IMR-90 (cell line): ENCODE measurements around the gene ZNF236. TPM values are rescaled to one million over a fixed set of nuclear protein-coding genes. Genes with fewer than 3 reads are reported as not detected.
A peak's percentile ranks its signal among the peaks of the same experiment; 100 is the strongest.

Experiments
- ATAC-seq: fragments of 200-7000 bp; cut with Tn5 transposase; 2 replicates; pipeline ENCODE4 v1.9.1; 2020; ENCODE audit warnings: low read depth, mild to moderate bottlenecking, moderate library complexity
- BruUV-seq: library from RNA; stranded (reverse); fragments of 400-500 nt; replicated peaks from 2 replicates; lab custom pipeline; 2021; lab: Mats Ljungman, UMichigan
- CTCF ChIA-PET: fragments of 300-600 bp; formaldehyde crosslinking; extraction: SDS; loops from one replicate; lab custom pipeline; 2021; ENCODE audit warnings: antibody characterized with exemption; lab: Yijun Ruan, JAX
- POLR2A ChIA-PET: fragments of 300-600 bp; sonication (Branson Sonifier 250); formaldehyde crosslinking; loops from one replicate; lab custom pipeline; 2022; ENCODE audit warnings: antibody characterized with exemption; ENCODE audit not compliant: unreplicated experiment; lab: Charles Lee
- DNase-seq: peaks from one replicate; pipeline ENCODE4 v3.0.0; 2013
- H2AFZ ChIP-seq: replicated peaks from 2 replicates; pipeline ENCODE3; 2013; ENCODE audit warnings: low read length, mild to moderate bottlenecking; ENCODE audit not compliant: poor library complexity
- H2AK5ac ChIP-seq: 2 replicates; pipeline ENCODE4 v1.6.1; 2013; ENCODE audit warnings: low read depth, low read length, inconsistent platforms
- H2AK9ac ChIP-seq: replicated peaks from 2 replicates; pipeline ENCODE3; 2013; ENCODE audit warnings: mild to moderate bottlenecking, low read depth, low read length, moderate library complexity; ENCODE audit not compliant: poor library complexity
- H2BK120ac ChIP-seq: 2 replicates; pipeline ENCODE4 v1.6.1; 2013; ENCODE audit warnings: low read depth, low read length, inconsistent platforms
- H2BK15ac ChIP-seq: 3 replicates; pipeline ENCODE4 v1.6.1; 2013; ENCODE audit warnings: low read depth, low read length, inconsistent platforms
- H2BK20ac ChIP-seq: 2 replicates; pipeline ENCODE4 v1.6.1; 2013; ENCODE audit warnings: low read depth, mild to moderate bottlenecking, inconsistent platforms, low read length, moderate library complexity
- H2BK5ac ChIP-seq: 2 replicates; pipeline ENCODE4 v1.6.1; 2013; ENCODE audit warnings: mild to moderate bottlenecking, low read depth, low read length, inconsistent platforms; ENCODE audit not compliant: poor library complexity, severe bottlenecking
- H3K14ac ChIP-seq: replicated peaks from 2 replicates; pipeline ENCODE4 v1.6.1; 2013; ENCODE audit warnings: low read depth, low read length, inconsistent platforms
- H3K18ac ChIP-seq: 2 replicates; pipeline ENCODE4 v1.6.1; 2013; ENCODE audit warnings: low read depth, low read length, control low read depth
- H3K23ac ChIP-seq: 2 replicates; pipeline ENCODE4 v1.6.1; 2013; ENCODE audit warnings: low read depth, low read length, inconsistent platforms
- H3K27ac ChIP-seq: 2 replicates; pipeline ENCODE4 v1.5.1; 2013; ENCODE audit warnings: mild to moderate bottlenecking, control low read depth, low read length; ENCODE audit not compliant: insufficient read depth
- H3K27me3 ChIP-seq: 2 replicates; pipeline ENCODE4 v1.6.1; 2013; ENCODE audit warnings: low read length; ENCODE audit not compliant: control insufficient read depth, insufficient read depth
- H3K36me3 ChIP-seq: 2 replicates; pipeline ENCODE4 v1.6.1; 2013; ENCODE audit warnings: low read length, mixed read lengths; ENCODE audit not compliant: control insufficient read depth, insufficient read depth
- H3K4ac ChIP-seq: 2 replicates; pipeline ENCODE4 v1.6.1; 2013; ENCODE audit warnings: low read depth, low read length, inconsistent platforms
- H3K4me1 ChIP-seq: 2 replicates; pipeline ENCODE4 v1.6.1; 2013; ENCODE audit warnings: low read length, mixed read lengths; ENCODE audit not compliant: control insufficient read depth, insufficient read depth
- H3K4me2 ChIP-seq: 2 replicates; pipeline ENCODE4 v1.6.1; 2013; ENCODE audit warnings: low read depth, mild to moderate bottlenecking, control low read depth, low read length, moderate library complexity
- H3K4me3 ChIP-seq: 2 replicates; pipeline ENCODE4 v1.5.1; 2013; ENCODE audit warnings: low read depth, mild to moderate bottlenecking, control low read depth, low read length, moderate library complexity; ENCODE audit not compliant: insufficient read depth
- H3K56ac ChIP-seq: 2 replicates; pipeline ENCODE4 v1.6.1; 2013; ENCODE audit warnings: low read length, inconsistent platforms; ENCODE audit not compliant: insufficient read depth; ENCODE audit errors: extremely low read depth
- H3K79me1 ChIP-seq, 2 experiments: 2 replicates each; pipeline ENCODE4 v1.6.1; 2013; ENCODE audit warnings: low read length in 2 of 2, inconsistent platforms in 1 of 2, low read depth in 1 of 2
- H3K9ac ChIP-seq: 2 replicates; pipeline ENCODE4 v1.6.1; 2013; ENCODE audit warnings: low read depth, low read length, control low read depth
- H3K9me1 ChIP-seq: 2 replicates; pipeline ENCODE4 v1.6.1; 2013; ENCODE audit warnings: low read length, inconsistent platforms; ENCODE audit not compliant: insufficient read depth
- H3K9me3 ChIP-seq: 2 replicates; pipeline ENCODE4 v1.6.1; 2013; ENCODE audit warnings: low read length; ENCODE audit not compliant: control insufficient read depth, insufficient read depth
- H4K20me1 ChIP-seq: 2 replicates; pipeline ENCODE4 v1.6.1; 2013; ENCODE audit warnings: low read length, inconsistent platforms; ENCODE audit not compliant: insufficient read depth
- H4K5ac ChIP-seq: 2 replicates; pipeline ENCODE4 v1.6.1; 2013; ENCODE audit warnings: mild to moderate bottlenecking, low read depth, low read length, control low read depth
- H4K8ac ChIP-seq, 2 experiments: 2 replicates each; pipeline ENCODE4 v1.6.1; 2013; ENCODE audit warnings: low read depth in 2 of 2, low read length in 2 of 2, control low read depth in 1 of 2, inconsistent platforms in 1 of 2
- H4K91ac ChIP-seq: 2 replicates; pipeline ENCODE4 v1.6.1; 2013; ENCODE audit warnings: low read depth, low read length, inconsistent platforms; ENCODE audit not compliant: insufficient read depth
- FOS ChIP-seq: fragments of 150-350 bp; IDR thresholded peaks from 2 replicates; pipeline ENCODE4 v1.6.1; 2016; ENCODE audit warnings: low read depth, low read length
- WGBS, 2 experiments: methylation state at CpG; one replicate each; pipeline versions ENCODE4 v1.1.5 to v1.1.7; 2013; ENCODE audit warnings: missing lambda C conversion rate in 2 of 2; ENCODE audit not compliant: insufficient read length in 1 of 2; ENCODE audit errors: extremely low coverage in 2 of 2; 5-methylcytosine and 5-hydroxymethylcytosine counted together
- dilution Hi-C: fragments of 300-500 bp; cut with HindIII; formaldehyde crosslinking; loops from one replicate; pipeline ENCODE4 v1.14.3; 2018; ENCODE audit warnings: low sequenced_read_pairs; ENCODE audit not compliant: unreplicated experiment
- in situ Hi-C: fragments of 300-500 bp; cut with MboI; formaldehyde crosslinking; loops from 3 replicates; pipeline ENCODE4 v1.14.3; 2019; ENCODE audit warnings: low sequenced_read_pairs, inconsistent platforms, mixed read lengths
- intact Hi-C: fragments of 100-400 bp; cut with micrococcal nuclease; formaldehyde crosslinking; loops from 2 replicates; pipeline ENCODE4 v1.10.0; 2022
- polyA plus RNA-seq, 3 experiments: library from polyadenylated mRNA; depleted of rRNA; stranded (reverse); fragments of >200 nt; gene quantifications; 2 replicates each; pipeline ENCODE4 v1.2.3, GENCODE V29; 2012; ENCODE audit warnings: low replicate concordance in 1 of 3
- total RNA-seq: library from RNA; depleted of rRNA; stranded (reverse); fragments of >200 nt; gene quantifications from 2 replicates; pipeline ENCODE4 v1.2.3, GENCODE V29; 2012
- TF ChIP-seq, protein P1 (sequence below): conservative IDR thresholded peaks from 2 replicates; pipeline ENCODE4 v1.5.1; 2012; ENCODE audit warnings: mild to moderate bottlenecking, low read depth, low read length, improper control_type of control experiment

The ZNF236 gene
- total and polyA plus RNA-seq, 2 of the 4 experiments (the other 2 are of a cell fraction), result 3.6 to 9.7 TPM

DNA sequence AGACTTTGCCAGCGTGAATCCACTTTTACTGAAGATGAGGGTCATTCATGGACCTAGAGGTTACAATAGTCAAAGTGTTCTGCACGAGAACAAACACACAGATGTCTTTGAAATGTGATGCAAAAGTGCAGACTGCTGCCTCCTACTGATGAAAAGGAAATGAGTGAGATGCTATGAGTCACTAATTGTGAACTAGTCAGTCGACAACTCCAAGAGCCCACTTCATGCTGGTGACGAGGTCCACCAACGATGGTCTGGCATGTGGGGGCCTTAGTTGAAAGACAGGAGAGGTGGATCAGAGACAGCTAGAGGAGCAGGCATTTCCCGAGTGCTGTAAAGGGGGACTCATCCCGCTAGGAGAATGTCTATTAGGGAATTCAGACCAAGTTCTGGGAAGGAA, 17.1 kb upstream of the ZNF236 start:
- ChIA-PET POLR2A (no interaction called here), CTCF (interaction anchor here (1.3 kb wide), 1 partner anchor 45 kb away, joined by 3 read pairs; no protein-coding TSS in a partner anchor)
- no TSS peak for BruUV-seq
- H2BK120ac ChIP-seq, result no peak overlapping the region
- no peak overlapping the region for H3K4me3 ChIP-seq
- H3K27ac ChIP-seq, result no peak overlapping the region
- no peak overlapping the region for H2AK9ac ChIP-seq
- no peak overlapping the region for H3K14ac ChIP-seq
- no peaks in the 10 kb centered on the region for H3K79me1 ChIP-seq
- H3K27me3 ChIP-seq, result no peaks in the 10 kb centered on the region
- no peak overlapping the region for H2BK5ac ChIP-seq
- no peak overlapping the region for H3K23ac ChIP-seq
- no peak overlapping the region for H2AFZ ChIP-seq
- H2BK20ac ChIP-seq, result no peak overlapping the region
- H3K36me3 ChIP-seq, result peaks cover 3% of the 10 kb centered on the region; the same call in 1 of the 2 replicates
- no peak overlapping the region for H4K8ac ChIP-seq
- no peak overlapping the region for H3K56ac ChIP-seq
- ATAC-seq (no peak), DNase-seq (peak; percentile 45)
- no peaks in the 10 kb centered on the region for H4K20me1 ChIP-seq
- H2AK5ac ChIP-seq, result no peak overlapping the region
- 56% methylated on average over 3 of the region's 7 CpGs; no CpG with 5 or more reads in 1 of the 2 experiments for WGBS, 2 experiments
- H3K18ac ChIP-seq, result no peak overlapping the region
- no peak overlapping the region for H4K91ac ChIP-seq
- intact Hi-C loops, result no loop called here
- H3K4ac ChIP-seq, result no peak overlapping the region
- no peaks in the 10 kb centered on the region for H3K9me1 ChIP-seq
- no peak overlapping the region for H4K5ac ChIP-seq
- no peak overlapping the region for H2BK15ac ChIP-seq
- no peak overlapping the region for H3K9ac ChIP-seq
- H3K4me2 ChIP-seq, result no peak overlapping the region
- in situ Hi-C loops, result loop anchor here (10.0 to 25.0 kb wide), 2 partner anchors 180 to 407 kb away; no protein-coding TSS in a partner anchor
- H3K4me1 ChIP-seq, result no peaks in the 10 kb centered on the region
- TF ChIP-seq, protein P1, sequence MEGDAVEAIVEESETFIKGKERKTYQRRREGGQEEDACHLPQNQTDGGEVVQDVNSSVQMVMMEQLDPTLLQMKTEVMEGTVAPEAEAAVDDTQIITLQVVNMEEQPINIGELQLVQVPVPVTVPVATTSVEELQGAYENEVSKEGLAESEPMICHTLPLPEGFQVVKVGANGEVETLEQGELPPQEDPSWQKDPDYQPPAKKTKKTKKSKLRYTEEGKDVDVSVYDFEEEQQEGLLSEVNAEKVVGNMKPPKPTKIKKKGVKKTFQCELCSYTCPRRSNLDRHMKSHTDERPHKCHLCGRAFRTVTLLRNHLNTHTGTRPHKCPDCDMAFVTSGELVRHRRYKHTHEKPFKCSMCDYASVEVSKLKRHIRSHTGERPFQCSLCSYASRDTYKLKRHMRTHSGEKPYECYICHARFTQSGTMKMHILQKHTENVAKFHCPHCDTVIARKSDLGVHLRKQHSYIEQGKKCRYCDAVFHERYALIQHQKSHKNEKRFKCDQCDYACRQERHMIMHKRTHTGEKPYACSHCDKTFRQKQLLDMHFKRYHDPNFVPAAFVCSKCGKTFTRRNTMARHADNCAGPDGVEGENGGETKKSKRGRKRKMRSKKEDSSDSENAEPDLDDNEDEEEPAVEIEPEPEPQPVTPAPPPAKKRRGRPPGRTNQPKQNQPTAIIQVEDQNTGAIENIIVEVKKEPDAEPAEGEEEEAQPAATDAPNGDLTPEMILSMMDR, result peak; percentile 26; the same call in 1 of the 2 replicates
- TF ChIP-seq FOS, result no peak
- H3K9me3 ChIP-seq, result no peaks in the 10 kb centered on the region
- dilution Hi-C loops, result no loop called here
